ENCODE measurements around the gene HPN. TPM values are rescaled to one million over a fixed set of nuclear protein-coding genes. Genes with fewer than 3 reads are reported as not detected.

Gene HPN
- polyA plus RNA-seq, 4 donors = 88.9 to 122 (median 112) TPM

GRCh38 chr19:35077411-35078223 lies 36.1 kb downstream of the HPN start:
- DNase-seq (ENCODE audit: low read depth in 4 of 4, low spot score in 2 of 4) = no peak

- DNase-seq (ENCODE audit: low read depth in 4 of 4, low spot score in 2 of 4) = no peak
These were observed 38.3 kb downstream of the HPN start for GRCh38 chr19:35079826-35080225.

GRCh38 chr19:35080613-35081170 lies 39.2 kb downstream of the HPN start:
- no peak for DNase-seq (ENCODE audit: low read depth in 4 of 4, low spot score in 2 of 4)

DNA sequence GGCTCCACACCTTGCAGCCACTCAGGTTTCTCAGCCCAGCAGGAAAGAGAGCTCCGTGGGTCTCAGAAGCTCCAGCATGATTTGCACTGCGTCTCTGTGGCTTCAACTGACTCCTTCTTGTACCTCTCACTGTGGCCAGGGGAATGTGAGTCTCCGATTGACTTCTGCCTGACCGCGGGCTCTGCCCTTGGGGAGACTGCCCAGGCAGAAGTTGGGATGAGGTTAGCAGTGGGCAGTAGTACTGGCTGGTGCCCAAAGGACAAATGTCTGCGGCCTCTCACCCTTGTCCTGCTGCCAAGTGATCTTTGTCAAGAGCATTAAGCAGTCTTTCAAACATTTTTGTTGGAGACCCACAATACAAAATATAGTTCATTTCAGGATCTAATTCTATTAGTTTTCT lies 39.7 kb downstream of the HPN start:
- DNase-seq (ENCODE audit: low read depth in 4 of 4, low spot score in 2 of 4) = no peak

GRCh38 chr19:35083691-35084508 lies 42.4 kb downstream of the HPN start:
- no peak for DNase-seq (ENCODE audit: low read depth in 4 of 4, low spot score in 2 of 4)

GRCh38 chr19:35084509-35084762 lies 42.9 kb downstream of the HPN start:
- DNase-seq (ENCODE audit: low read depth in 4 of 4, low spot score in 2 of 4) = no peak

- DNase-seq (ENCODE audit: low read depth in 4 of 4, low spot score in 2 of 4) = no peak
These were observed 44.4 kb downstream of the HPN start for GRCh38 chr19:35085947-35086346.

- no peak for DNase-seq (ENCODE audit: low read depth in 4 of 4, low spot score in 2 of 4)
These were observed 44.9 kb downstream of the HPN start for GRCh38 chr19:35086455-35086854.

DNA sequence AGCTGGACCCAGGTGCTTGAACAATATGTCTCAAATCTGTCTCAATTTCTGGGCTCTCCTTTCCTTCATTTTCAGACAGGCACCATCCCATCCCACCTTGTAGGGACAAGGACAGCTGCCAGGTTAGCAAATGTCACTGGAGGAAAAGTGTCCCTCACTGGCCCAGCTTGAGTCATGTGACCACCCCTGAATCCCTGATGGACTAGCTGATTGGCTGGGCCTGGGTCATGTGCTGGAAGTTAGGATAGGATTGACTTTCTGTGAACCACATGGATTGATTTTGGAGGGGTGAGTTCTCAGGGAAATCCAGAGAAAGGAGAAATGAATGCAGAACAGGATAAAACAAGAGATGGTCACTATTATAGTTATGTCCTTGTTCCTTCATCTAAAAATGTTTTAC lies 45.9 kb downstream of the HPN start:
- no peak for DNase-seq (ENCODE audit: low read depth in 4 of 4, low spot score in 2 of 4)

- no peak for DNase-seq (ENCODE audit: low read depth in 4 of 4, low spot score in 2 of 4)
These were observed 46.8 kb downstream of the HPN start for GRCh38 chr19:35088131-35088913.

- DNase-seq (ENCODE audit: low read depth in 4 of 4, low spot score in 2 of 4) = no peak
These were observed 48.0 kb downstream of the HPN start for GRCh38 chr19:35089554-35089953.

- no peak for DNase-seq (ENCODE audit: low read depth in 4 of 4, low spot score in 2 of 4)
These were observed 48.6 kb downstream of the HPN start for GRCh38 chr19:35090160-35090505.

DNA sequence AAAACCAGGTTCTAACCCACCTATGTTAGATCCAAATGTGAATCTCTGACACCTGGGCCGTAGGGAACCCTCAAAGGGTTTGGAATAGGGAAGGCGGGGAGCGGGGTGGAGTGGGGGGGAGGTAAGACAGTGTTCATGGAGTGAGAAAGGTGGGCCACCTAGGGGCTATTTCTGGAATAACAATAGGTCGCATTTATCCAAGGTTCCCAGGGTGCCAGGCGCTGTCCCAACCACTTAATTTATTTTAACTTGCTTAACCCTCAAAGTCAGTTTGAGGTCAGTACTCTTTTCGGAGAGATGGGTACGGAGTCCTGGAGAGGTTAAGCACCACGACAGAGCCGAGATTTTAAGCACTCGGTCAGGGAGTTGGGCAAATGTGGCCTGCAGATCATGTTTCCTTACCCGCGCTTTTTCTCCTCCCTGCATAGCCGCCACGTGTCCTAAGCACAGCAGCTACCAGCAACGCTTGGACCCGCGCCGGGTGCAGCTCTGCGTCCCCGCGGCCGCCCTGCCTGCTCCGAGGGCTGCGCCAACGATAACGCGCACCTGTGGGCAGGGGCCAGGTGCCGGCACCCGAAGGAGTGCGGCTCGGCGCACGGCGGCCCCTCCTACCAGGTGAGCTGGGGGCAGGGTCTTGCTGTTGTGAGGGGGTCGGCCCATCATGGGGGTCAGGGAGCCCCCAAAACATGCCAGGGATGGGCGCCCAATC lies 49.1 kb downstream of the HPN start:
- peak in 2 of 4 donors; percentile 68 to 79 for DNase-seq (ENCODE audit: low read depth in 4 of 4, low spot score in 2 of 4)

DNA sequence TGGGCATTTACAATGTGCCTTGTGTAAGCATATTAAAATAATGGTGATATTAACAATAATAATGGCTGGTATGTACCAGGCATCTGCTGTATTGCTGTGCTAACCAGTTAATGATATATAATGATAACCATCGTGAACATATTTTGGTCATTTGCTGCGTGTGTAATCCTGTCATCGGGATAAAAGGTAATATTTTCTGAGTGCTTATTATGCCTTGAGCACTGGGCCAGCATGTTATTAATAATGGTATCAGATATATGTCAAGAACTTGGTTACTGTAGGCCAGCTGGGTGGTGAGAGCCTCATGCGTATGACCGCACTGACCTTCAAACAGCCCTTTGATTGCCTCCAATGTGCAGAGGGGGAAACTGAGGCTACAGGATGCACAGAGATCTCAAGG lies 51.9 kb downstream of the HPN start:
- DNase-seq (ENCODE audit: low read depth in 4 of 4, low spot score in 2 of 4) = no peak

- DNase-seq (ENCODE audit: low read depth in 4 of 4, low spot score in 2 of 4) = no peak
These were observed 52.6 kb downstream of the HPN start for GRCh38 chr19:35093941-35094647.

- no peak for DNase-seq (ENCODE audit: low read depth in 4 of 4, low spot score in 2 of 4)
These were observed 53.1 kb downstream of the HPN start for GRCh38 chr19:35094656-35095055.

GRCh38 chr19:35095667-35096368 lies 54.3 kb downstream of the HPN start:
- no peak for DNase-seq (ENCODE audit: low read depth in 4 of 4, low spot score in 2 of 4)

- no peak for DNase-seq (ENCODE audit: low read depth in 4 of 4, low spot score in 2 of 4)
These were observed 57.0 kb downstream of the HPN start for GRCh38 chr19:35098413-35099049.

All from left renal cortex interstitium (tissue), 4 donors.